GM18858 (cell line): ENCODE data around the gene INF2.

Experiments used
- ATAC-seq: cut with Tn5 transposase; IDR thresholded peaks from one replicate; pipeline ENCODE4 v1.9.1; 2021; ENCODE audit not compliant: unreplicated experiment

INF2 gene

DNA sequence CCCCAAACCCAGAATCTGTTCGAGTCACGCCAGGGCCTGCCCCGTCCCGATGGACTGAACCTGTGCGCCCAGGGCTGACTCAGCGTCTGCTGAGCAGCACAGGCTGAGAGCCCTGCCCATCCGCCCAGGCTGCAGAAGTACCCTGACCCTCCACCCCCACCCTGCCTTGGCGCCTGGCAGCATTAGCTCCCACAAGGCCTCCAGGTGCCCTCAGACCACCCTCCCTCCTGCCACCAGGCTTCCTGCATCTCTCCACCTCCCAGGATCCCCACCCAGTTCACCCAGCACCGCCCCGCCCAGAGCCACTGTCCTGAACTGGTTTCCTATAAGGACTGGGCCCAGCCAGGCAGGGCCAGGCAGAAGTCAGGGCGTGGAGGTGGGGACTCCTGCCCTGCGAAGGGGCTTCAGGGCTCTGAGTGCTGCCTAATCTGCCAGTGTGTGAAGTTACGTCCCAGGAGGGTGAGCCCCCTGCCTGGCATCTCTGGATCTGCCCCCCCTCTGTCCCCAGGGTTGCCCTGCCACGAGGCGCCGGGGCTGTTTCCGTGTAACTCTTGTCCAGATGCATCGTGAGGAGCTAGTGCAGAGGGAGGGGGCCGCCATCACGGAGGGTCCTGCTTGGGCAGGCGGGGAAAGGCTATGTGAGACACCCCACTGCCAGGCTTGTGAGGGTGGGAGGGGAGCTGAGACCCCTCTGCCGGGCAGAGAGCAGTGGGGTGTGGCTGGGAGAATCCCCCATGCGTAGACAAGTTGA is 43.7 kb downstream of the INF2 start:
- ATAC-seq: no peak

DNA sequence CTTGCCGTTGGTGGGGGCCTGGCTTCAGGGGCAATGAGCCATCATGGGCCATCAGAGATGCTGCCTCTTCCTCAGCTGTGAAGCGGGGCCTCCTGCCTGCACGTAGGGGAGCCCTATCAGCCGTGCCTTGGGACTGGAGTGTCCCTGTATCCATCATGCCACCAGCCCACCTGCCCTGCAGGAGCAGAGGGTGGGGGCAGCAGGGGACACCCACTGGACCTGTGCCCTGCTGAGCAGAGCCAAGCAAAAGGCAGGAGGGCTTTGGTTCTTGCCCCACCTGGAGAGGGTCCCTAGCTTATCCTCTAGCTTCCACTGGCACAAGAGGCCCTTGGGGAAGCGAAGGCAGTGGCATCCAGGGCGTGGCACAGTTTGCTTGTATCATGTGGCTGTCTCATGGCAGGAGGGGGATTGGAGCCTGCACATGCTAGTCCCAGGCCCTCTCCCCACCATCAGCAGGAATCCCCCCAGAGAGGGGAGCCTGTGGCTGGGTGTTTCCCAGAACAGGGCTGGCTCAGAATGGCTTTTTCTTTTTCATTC is 44.7 kb downstream of the INF2 start:
- no peak for ATAC-seq

DNA sequence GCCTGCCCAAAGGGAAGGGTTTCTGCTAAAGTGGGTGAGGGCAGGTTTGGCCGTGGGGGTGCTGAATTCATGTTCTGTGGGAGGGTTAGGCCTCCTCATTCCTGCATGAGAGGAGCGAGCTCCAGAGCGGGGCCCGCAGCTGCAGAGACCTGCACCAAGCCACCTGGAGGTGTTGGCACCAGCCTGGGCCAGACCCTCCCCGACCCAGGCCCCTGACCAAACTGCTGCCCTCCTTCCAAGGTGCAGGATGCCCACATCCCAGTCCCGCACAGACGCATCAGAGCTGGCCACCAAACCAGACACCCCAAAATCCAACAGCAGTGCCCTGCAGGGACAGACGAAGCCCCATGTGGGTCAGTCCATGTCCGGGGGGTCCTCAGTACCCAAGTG is 45.2 kb downstream of the INF2 start:
- ATAC-seq: no peak

DNA sequence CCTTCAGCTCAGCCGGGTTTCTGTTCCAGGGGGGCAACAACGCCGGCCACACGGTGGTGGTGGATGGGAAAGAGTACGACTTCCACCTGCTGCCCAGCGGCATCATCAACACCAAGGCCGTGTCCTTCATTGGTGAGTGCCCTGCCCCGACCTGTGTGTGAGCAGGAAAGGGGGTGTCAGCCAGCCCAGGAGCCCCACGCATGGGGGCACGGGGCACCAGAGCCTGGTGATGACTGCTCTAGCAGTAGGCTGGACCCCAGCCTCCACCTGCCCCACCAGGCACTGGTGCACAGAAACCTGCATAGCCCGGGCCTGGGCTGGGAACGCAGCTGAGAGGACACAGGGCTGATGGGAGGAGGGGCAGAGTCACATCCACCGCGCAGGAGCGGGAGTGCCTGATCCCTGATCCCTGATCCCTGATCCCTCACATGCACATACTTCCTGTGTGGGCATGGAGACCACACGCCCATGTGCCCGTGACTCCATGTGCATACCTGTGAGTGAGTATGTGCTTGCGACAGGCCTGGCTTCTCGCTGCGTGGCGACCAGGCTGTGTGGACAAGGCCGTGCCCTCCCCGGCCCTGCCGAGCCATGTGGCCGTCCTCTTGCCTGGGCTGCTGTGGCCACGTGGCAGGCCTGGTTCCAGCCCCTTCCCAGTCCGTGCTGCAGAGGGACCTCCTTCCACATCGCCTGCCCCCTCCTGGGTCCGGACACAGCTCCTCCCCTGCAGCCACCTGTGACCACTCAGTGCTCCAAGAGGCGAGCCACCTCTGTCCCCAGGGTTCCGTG is 45.8 kb downstream of the INF2 start:
- no peak for ATAC-seq

DNA sequence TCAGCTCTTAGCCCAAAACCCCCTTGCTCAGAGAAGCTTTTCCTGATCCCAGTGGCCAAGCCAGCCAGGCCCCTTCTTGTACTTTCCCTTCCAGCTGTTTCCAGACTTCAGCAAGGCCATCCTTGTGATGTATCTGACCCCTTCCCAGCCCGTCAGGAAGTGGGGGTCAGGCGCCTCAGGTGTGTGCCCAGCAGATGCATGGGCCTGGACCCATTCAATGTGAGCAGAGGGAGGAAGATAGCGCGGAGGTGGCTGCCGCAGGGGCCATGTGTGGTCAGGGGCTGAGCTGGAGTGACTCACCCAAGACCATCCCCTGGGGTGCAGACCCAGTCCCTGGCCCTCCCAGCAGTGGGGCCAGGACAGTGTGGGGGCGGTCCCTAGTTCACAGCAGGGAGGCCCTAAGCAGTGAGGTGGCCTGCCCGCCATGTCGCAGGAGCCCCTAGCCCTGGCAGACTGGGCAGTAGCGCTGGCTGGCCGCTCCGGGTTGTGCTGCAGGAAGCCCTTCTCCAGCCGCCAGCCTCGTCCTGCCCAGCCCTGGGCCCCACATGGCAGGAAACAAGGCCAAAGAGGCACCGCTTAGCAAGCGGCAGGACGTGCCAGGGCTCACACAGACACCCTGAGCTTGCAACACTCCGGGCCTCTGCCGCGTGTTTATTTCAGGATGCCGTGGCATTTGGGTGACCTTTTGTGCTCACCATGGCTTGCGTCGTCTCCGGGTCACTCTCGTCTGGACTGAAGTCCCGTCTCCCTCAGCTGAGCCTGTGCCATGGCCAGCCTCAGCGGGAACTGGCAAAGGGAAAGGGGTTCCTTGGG is 46.6 kb downstream of the INF2 start:
- ATAC-seq: no peak

DNA sequence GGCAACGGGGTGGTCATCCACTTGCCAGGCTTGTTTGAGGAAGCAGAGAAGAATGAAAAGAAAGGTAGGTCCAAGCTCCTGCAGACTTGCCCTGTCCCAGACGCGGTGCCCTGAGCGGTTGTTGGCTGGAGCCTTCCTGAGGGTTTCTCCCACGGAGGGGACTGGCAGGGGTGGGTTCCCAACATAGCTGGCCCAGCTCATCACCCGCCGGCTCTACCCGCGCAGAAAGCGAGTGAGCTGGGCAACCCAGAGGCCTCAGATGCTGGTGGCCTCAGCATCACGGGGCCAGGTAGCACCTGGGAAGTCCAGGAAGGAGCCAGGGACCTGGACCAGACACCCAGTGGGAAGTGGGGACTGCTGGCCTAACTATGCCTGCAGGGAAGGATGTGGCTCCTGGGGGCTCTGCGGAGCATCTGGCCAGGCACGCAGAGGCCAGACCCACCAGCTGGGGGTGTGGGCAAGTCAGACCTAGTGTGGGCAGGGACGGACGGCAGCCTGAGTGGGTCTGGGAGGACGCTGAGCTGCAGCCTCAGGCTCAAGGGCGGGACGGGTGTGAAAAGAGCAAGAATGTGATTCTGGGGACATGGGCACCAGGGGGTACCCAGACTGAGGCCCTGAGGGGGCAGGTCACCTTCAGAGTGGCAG is 49.1 kb downstream of the INF2 start:
- ATAC-seq: no peak

DNA sequence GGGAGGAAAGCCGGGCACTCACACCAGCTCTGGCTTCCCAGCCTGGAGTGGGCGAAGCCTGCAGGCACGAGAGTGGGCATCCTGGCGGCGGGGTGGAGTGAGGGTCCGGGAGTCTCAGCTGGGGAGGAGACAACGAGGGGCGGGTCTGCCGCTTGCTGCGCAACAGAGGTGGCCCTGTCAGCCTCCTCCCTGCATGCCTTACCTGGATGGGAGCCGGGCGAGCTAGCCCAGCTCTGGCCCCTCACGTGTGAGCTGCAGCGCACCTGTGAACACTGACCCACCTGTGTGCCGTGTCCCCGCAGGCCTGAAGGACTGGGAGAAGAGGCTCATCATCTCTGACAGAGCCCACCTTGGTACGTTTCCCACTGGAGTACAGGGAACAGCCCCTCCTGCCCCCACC is 49.6 kb downstream of the INF2 start:
- no peak for ATAC-seq

DNA sequence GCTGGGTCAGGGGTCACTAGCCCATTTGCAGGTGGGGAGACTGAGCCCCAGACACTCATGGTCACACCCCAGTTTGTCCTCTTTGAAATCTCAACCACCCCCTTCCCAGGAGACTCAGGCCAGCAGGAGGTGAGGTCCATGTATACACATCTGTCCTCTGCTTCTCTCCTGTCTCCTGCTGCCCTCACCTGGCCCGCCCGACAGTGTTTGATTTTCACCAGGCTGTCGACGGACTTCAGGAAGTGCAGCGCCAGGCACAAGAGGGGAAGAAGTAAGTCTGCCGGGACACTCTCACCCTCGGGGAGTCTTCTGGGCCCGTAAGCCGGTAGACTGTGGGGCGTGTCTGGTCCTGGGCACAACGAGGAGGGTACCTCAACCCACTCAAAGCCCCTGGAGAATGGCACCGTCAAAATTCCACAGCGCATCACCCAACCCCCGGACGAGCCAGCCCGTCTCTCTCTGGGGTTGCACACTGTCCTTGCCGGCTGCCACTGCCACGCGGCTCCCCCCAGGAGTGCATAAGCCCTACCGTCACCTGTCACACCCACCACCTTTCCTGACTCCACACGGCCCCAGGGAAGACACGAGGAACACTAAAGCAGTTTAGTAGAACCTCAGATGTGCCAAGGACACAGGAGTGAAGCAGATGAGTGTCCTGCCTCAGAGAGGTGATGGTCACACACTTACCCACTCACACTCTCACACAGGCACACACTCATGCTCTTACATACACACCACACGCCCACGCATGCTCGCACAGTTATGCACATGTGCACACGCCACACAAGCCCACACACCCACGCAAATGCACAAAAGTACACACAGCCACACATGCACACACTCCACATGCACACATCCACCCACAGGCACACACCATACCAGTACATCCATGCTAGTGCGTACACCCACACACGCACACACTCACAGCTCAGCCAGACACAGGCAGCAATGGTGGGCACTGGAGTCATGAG is 50.4 kb downstream of the INF2 start:
- no peak for ATAC-seq

DNA sequence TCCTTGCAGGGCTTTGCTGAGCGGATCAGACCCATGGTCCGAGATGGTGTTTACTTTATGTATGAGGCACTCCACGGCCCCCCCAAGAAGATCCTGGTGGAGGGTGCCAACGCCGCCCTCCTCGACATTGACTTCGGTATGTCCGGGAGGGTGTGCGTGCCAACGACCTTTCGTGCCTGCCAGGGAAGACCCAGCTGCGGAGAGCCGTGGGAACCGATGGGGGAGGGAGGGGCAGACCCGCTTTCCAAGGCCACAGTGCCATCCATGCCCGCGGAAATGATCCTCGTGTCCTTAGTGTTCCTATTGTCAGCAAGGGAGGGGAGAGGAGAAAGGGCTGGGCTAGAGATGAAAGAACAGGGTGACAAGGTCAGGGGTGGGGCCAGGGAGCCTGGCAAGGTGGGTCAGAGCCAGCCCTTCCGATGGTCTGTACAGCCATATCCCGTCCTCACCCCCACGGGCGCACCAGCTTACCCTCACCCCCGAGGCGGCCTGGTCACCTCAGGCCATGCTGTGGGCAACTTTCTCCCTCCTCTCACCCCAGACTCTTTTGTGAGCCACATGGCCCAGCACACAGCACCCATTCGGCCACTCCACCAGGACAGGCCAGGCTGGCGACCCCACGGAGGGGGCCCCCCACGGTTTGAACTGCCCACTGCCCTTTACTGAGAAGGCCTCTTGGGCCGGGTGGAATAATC is 51.8 kb downstream of the INF2 start:
- no peak for ATAC-seq

DNA sequence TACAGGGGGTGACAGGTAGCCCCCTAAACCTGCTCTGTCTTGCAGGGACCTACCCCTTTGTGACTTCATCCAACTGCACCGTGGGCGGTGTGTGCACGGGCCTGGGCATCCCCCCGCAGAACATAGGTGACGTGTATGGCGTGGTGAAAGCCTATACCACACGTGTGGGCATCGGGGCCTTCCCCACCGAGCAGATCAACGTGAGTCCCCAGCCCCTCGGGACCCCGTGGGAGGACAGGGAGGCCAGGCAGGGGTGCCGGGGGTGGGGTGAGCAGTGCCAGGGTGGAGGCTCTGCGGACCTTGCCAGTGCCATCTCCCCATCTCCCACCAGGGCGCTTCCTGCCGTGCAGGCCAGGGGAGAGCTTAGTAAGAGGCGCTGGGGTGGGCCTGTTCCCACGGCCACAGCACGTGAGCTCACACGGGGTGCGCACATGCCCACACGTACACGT is 52.4 kb downstream of the INF2 start:
- no peak for ATAC-seq

DNA sequence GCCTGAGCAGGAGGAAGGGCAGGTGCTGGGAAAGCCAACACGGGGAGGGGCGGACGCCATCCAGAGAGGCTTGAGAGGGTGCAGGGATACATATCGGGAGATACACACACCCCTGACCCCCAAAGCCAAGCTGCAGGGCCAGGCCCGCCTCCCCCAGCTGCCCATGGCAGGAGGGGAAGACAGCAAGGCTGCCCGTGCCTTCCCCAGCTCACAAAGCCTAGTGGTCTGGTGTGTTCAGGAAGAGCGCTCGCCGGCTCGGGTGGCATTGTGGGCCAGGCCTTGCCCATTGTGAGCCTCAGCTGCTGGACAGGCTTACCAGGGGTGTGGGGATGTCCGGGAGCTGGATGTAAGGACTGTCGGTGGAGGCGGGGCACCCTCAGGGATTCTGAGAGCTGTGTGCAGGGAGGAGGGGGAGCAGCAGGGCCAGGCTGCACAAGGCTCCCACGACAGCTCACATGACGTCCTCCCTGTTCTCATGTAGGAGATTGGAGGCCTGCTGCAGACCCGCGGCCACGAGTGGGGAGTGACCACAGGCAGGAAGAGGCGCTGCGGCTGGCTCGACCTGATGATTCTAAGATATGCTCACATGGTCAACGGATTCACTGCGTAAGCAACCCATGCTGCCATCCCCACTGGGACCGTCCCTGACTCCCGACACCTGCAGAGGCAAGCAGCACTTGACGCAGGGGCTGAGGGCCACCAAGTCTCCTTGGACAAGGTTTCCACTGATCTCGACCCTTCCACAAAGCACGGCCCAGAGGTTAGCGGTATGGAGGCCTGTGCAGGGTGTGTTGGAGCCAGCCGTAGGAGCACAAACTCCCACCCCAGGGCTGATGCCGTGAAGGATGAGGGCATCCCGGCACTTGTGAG is 53.4 kb downstream of the INF2 start:
- no peak for ATAC-seq

DNA sequence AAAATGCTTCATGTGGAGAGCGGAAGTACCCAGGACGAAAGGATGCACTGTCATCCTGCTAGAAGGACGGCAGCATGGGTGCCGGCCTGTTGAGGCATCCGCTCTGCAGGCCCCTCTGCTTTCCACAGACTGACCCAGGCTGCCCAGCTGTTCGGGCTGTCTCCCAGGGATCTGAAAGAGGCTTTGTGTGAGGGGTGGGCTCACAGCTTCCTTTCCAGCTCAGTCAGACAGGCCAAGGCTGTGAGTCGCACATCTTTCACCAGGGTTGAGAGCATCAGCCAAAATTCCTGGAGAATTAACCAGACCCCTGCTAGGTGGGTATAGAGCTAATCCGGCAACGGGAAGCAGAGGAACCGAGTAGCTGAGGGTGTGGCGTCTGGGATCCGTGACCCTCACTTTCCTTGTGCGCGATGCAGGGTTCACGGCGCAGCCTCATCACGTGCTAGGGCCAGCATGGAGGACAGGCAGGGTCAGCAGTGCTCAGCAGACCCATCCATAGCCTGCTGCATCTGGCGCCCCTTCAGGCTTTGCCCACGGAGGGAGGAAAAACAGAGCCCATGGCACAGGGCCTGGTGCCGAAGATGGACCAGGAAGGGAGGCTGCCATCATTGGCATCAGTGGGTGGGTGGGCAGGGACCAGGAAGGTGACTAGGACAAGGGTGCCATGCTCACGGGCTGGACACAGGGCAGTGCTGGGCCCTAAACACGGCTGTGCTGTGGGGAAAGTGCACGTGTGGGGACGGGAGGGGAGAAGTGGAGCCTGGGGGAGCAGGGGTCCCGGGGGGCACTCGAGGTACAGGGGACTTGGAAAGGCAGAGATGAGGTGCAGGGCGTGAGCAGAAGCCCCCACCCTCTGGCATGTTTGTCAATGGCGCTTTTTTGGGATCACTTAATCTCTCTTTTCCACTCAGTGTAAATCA is 54.3 kb downstream of the INF2 start:
- no peak for ATAC-seq

DNA sequence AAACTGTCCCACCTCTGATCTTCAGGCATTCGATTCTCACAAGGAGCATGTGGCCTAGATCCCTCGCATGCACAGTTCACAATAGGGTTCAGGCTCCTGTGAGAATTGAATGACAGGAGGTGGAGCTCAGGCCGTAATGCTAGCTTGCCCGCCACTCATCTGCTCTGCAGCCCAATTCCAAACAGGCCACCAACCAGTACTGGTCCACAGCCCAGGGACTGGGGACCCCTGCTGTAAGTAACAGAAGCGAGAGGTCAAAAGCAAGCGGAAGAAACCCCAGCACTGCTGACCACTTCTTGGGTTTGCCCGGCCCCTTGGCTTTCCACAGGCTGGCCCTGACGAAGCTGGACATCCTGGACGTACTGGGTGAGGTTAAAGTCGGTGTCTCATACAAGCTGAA is 55.1 kb downstream of the INF2 start:
- no peak for ATAC-seq

DNA sequence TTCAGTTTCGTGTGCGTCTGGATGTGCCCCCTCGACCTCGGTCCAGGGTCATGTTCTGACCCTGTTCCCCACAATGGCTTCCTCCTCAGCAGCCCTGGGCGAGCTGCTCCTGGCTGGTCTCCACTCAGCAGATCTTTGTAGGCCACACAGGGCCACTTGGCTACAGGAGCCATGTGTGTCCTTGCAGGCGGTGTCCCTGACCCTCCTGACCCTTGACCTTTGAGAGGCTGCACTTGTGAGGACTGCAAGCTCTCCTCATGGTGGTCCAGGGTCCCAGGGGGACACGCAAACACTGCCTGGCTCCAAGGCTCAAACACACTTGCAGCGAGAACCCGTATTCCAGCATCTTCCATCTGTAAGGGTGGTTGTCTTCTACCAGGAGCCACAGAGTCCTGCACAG is 56.0 kb downstream of the INF2 start:
- no peak for ATAC-seq

DNA sequence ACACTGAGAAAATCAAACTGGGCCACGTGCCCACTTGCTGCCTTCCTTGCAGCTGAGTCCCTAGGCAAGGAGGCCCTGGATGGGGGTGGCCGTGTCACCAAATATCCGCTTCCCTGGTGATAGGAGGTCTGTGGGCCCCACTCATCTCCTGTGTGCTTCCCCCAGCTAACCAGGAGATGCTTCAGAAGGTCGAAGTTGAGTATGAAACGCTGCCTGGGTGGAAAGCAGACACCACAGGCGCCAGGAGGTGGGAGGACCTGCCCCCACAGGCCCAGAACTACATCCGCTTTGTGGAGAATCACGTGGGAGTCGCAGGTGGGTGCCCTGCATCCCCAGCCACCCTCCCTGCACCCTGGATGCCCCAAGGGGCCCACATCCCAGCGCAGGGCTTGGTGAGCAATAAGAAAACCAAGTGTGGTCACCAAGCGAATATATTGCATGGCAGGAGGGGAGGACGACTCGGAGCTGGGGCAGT is 56.7 kb downstream of the INF2 start:
- no peak for ATAC-seq

DNA sequence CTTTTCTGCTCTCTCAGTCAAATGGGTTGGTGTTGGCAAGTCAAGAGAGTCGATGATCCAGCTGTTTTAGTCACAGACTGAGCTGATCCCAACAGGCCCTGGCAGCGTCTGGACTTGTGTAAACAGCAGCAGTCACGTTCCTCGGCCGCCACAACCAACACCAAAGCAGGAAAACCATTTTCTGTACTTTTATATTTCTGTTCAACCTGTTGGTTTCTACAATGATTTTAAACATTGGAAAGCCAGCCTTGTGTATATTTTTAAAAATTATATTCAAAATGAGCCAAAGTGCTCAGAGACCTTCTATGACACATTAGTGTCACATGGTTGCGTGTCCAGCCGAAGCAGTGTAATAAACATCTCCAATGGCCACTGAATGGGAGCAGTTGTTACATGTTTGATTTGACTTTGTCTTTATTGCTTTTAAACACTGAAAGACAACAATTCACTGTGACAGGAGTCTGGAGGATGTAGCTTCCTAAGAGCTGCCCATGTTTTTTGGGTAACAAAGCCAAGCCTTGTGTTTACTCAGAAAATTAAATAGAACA is 57.6 kb downstream of the INF2 start:
- ATAC-seq: no peak

DNA sequence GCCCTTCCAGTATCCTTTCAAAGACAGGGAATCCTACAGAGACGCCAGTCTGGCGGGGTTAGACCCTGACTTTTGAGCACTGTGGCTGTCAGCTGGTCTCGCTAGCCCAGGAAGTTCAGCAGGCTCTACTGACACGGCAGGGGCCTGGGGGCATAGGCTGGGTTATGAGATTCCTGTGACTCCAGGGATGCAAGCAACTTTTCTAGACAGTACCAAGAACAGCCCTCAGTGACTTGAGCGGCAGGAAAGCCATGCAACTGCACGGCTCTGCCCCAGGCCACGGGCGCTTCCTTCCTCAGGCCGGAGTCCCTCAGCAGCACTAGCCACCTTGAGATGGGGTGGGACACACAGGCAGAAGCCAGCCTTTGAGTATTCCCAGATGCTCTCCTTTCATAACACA is 58.5 kb downstream of the INF2 start:
- no peak for ATAC-seq
